Testis (tissue), 2 donors: Measurements from ENCODE around the gene GSTM4.

ENCODE experiments used
- POLR2A ChIP-seq: fragments of 450-650 bp; IDR thresholded peaks from one replicate; pipeline ENCODE4 v1.6.1; 2017; ENCODE audit warnings: antibody characterized with exemption, mild to moderate bottlenecking, moderate library complexity
- TF ChIP-seq, protein P1 (sequence below), 3 experiments: fragments of 450-650 bp in 2 of 3; fragments of 200-600 bp in 1 of 3; sonication (generic) in 1 of 3; IDR thresholded peaks; one replicate each; pipeline ENCODE4 v1.5.1; 2016 to 2019; ENCODE audit warnings: antibody characterized with exemption in 3 of 3, mild to moderate bottlenecking in 2 of 3, moderate library complexity in 1 of 3

DNA sequence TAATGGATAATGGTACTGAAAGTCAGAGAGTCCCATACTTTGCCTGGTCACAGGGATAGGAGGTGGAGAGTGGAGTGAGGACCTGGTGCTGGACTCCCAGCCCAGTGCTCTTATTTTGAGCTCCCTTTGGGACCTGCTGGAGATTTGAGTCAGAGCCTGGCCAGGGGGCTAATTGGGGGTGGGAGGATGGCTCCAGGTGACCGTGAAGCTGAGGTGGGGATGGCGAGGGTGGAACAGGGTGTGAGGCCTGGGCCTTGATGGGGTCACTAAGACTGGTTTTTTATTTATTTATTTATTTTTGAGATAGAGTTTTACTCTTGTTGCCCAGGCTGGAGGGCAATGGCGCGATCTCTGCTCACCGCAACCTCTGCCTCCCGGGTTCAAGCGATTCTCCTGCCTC lies 18.5 kb upstream of the GSTM4 start:
- TF ChIP-seq, protein P1, sequence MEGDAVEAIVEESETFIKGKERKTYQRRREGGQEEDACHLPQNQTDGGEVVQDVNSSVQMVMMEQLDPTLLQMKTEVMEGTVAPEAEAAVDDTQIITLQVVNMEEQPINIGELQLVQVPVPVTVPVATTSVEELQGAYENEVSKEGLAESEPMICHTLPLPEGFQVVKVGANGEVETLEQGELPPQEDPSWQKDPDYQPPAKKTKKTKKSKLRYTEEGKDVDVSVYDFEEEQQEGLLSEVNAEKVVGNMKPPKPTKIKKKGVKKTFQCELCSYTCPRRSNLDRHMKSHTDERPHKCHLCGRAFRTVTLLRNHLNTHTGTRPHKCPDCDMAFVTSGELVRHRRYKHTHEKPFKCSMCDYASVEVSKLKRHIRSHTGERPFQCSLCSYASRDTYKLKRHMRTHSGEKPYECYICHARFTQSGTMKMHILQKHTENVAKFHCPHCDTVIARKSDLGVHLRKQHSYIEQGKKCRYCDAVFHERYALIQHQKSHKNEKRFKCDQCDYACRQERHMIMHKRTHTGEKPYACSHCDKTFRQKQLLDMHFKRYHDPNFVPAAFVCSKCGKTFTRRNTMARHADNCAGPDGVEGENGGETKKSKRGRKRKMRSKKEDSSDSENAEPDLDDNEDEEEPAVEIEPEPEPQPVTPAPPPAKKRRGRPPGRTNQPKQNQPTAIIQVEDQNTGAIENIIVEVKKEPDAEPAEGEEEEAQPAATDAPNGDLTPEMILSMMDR (IDR thresholded peaks at IDR 0.05): no peak
- TF ChIP-seq POLR2A: no peak
